Dermis blood vessel endothelial cell (primary cell): ENCODE data around the gene THSD7B. TPM values are rescaled to one million over a fixed set of nuclear protein-coding genes. Genes with fewer than 3 reads are reported as not detected.
"Not testable (repeated sequence)": the region's sequence is repeated elsewhere in the genome, so short reads cannot be mapped to it uniquely, and the experiment has no call there.

Experiments
- DNase-seq: peaks from one replicate; pipeline ENCODE4 v3.0.0; 2010
- total RNA-seq: library from RNA; depleted of rRNA; stranded (reverse); fragments of >200 nt; gene quantifications from 2 replicates; pipeline ENCODE4 v1.2.3, GENCODE V29; 2014

THSD7B gene
- total RNA-seq, 1 donor from 2014 or later, result under 0.01 TPM

- DNase-seq, result no peak
Observed at GRCh38 chr2:137287913-137288639, 522.7 kb downstream of the THSD7B start.

GRCh38 chr2:137291836-137292570, 526.7 kb downstream of the THSD7B start:
- no peak for DNase-seq

GRCh38 chr2:137298377-137298776, 533.0 kb downstream of the THSD7B start:
- DNase-seq, result no peak

GRCh38 chr2:137300987-137301386, 535.6 kb downstream of the THSD7B start:
- DNase-seq, result no peak

GRCh38 chr2:137302957-137303356, 537.6 kb downstream of the THSD7B start:
- no peak for DNase-seq

- no peak for DNase-seq
Observed at GRCh38 chr2:137316075-137316474, 550.7 kb downstream of the THSD7B start.

- no peak for DNase-seq
Observed at GRCh38 chr2:137321566-137321965, 556.2 kb downstream of the THSD7B start.

- DNase-seq, result not testable (repeated sequence)
Observed at GRCh38 chr2:137331562-137331961, 566.2 kb downstream of the THSD7B start.

GRCh38 chr2:137333386-137334165, 568.2 kb downstream of the THSD7B start:
- no peak for DNase-seq

- DNase-seq, result no peak
Observed at GRCh38 chr2:137336067-137336466, 570.7 kb downstream of the THSD7B start.

GRCh38 chr2:137339051-137339450, 573.7 kb downstream of the THSD7B start:
- no peak for DNase-seq

- no peak for DNase-seq
Observed at GRCh38 chr2:137345994-137346393, 580.6 kb downstream of the THSD7B start.

GRCh38 chr2:137348301-137348700, 583.0 kb downstream of the THSD7B start:
- DNase-seq, result no peak

GRCh38 chr2:137357634-137358033, 592.3 kb downstream of the THSD7B start:
- DNase-seq, result no peak

- no peak for DNase-seq
Observed at GRCh38 chr2:137367361-137367760, 602.0 kb downstream of the THSD7B start.

- DNase-seq, result no peak
Observed at GRCh38 chr2:137369106-137369505, 603.8 kb downstream of the THSD7B start.

- no peak for DNase-seq
Observed at GRCh38 chr2:137379186-137379585, 613.8 kb downstream of the THSD7B start.

GRCh38 chr2:137380610-137381009, 615.3 kb downstream of the THSD7B start:
- DNase-seq, result no peak

- DNase-seq, result no peak
Observed at GRCh38 chr2:137381731-137382130, 616.4 kb downstream of the THSD7B start.

GRCh38 chr2:137383391-137383790, 618.0 kb downstream of the THSD7B start:
- DNase-seq, result no peak

- no peak for DNase-seq
Observed at GRCh38 chr2:137387044-137387443, 621.7 kb downstream of the THSD7B start.

GRCh38 chr2:137405496-137405895, 640.2 kb downstream of the THSD7B start:
- no peak for DNase-seq

GRCh38 chr2:137411585-137411984, 646.2 kb downstream of the THSD7B start:
- DNase-seq, result no peak
